HFF-Myc (cell line): ENCODE data around the gene EID3.
"Not testable (repeated sequence)": the region's sequence is repeated elsewhere in the genome, so short reads cannot be mapped to it uniquely, and the experiment has no call there.

Experiments used
- DNase-seq: peaks from one replicate; pipeline ENCODE4 v3.0.0-alpha.2; 2011; ENCODE audit warnings: low read depth; ENCODE audit errors: extremely low read depth
- H3K4me3 ChIP-seq: replicated peaks from 2 replicates; pipeline ENCODE4 v1.5.1; 2011; ENCODE audit warnings: low read depth, mild to moderate bottlenecking, control low read depth, low read length
- TF ChIP-seq, protein P1 (sequence below): IDR thresholded peaks from 2 replicates; pipeline ENCODE4 v1.5.1; 2012; ENCODE audit warnings: mild to moderate bottlenecking, low read depth, low read length, control low read depth; ENCODE audit errors: missing control alignments

Gene EID3

DNA sequence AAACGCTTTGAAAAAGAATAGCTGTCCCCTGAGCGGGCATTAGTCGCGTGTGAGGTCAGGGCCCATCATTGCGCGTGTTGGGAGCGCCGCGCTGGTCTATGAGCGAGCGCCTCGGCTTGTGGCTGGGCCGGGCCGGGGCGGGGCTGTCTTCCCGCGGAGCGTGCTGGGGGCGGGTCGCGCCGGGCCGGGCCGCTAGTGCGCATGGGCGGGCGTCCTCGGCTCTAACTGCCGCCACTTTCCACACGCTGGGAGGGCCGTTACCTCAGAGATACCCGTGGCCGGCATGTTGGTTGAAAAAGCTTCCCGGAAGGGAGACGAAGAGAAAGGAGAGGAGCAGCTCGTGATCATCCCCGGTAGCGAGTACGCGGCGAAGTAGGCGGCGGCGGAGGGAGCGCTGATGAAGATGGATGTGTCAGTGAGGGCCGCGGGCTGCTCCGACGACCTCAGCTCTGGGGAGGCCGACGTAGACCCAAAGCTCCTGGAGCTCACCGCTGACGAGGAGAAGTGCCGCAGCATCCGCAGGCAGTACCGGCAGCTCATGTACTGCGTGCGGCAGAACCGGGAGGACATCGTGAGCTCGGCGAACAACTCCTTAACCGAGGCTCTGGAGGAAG is at the start of gene EID3:
EID3 (plus strand) TSS at position 202 of the 614 bp plus-strand sequence; CDS start at position 398, 196 bp downstream.
- peak within 1 kb of the TSS; percentile 37 for H3K4me3 ChIP-seq
- no peak for DNase-seq
- TF ChIP-seq, protein P1, sequence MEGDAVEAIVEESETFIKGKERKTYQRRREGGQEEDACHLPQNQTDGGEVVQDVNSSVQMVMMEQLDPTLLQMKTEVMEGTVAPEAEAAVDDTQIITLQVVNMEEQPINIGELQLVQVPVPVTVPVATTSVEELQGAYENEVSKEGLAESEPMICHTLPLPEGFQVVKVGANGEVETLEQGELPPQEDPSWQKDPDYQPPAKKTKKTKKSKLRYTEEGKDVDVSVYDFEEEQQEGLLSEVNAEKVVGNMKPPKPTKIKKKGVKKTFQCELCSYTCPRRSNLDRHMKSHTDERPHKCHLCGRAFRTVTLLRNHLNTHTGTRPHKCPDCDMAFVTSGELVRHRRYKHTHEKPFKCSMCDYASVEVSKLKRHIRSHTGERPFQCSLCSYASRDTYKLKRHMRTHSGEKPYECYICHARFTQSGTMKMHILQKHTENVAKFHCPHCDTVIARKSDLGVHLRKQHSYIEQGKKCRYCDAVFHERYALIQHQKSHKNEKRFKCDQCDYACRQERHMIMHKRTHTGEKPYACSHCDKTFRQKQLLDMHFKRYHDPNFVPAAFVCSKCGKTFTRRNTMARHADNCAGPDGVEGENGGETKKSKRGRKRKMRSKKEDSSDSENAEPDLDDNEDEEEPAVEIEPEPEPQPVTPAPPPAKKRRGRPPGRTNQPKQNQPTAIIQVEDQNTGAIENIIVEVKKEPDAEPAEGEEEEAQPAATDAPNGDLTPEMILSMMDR: no peak

DNA sequence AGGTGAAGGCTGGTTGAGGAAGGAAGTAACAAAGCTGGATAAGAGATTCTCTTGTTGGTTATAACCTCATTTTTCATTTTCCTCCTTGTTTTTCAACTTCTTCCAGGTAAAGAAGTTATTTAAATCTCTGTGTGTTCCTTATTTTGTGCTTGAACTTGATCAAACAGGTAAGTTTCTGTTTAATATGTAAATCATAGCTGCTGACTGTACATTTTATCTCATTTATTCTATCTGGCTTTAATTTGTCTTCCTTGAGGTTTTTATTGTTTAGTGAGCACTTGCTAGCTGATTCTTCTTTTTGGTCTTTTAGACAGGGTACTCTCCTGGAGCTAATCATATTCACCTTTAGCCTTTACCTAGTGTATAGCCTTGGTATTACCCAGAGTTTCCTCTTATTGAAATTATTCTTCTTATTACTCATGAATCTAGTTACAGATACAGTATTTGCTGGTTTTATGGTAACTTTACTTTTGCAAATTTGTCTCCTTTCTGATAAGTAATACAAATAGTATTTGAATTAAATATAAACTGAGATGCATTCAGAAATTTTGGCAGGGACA is 45.5 kb upstream of the EID3 start:
- no peak for DNase-seq
- TF ChIP-seq, protein P1: no peak
- no peak overlapping the region for H3K4me3 ChIP-seq

DNA sequence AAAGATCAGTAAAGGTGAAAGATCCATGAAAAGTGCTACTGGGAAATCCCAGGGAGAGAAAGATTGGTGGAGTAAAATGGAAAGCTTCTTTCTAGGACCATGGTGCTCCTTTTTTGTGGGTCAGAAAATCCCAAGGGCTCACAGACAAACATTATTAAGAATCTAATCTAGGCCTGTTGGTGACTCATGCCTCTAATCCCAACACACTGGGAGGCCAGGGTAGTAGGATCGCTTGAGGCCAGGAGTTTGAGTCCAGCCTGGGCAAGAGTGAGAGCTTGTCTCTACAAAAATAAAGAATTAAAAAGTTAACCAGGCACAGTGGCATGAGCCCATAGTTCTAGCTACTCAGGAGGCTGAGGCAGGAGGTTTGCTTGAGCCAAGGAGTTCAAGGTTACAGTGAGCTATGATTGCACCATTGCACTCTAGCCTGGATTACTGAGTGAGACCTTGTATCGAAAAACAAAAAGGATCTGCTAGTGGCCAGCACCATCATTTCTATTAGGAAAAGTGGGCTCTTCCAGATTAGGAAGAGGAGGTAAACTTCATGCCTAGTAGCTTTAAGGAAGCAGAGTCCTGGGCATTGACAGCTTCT is 45.0 kb upstream of the EID3 start:
- DNase-seq: no peak
- TF ChIP-seq, protein P1: no peak
- H3K4me3 ChIP-seq: no peak overlapping the region

DNA sequence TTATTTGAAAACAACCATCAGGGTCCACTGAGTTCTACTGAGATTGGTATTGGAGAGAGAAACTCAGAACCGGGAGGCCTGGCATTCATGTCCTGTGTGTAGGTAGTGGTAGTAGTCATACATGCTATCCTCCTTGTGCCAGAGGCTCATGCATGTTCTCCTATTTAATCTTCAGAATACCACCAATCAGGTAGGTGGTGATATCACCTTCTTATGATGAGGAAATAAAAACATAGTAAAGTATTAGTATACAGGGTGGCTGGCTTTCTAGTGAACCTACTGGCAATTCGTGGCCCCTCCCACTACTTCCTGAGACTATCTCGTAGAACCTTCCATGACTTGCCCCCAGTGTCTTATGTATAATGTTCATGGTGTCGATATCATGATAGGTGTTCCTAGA is 40.5 kb upstream of the EID3 start:
- TF ChIP-seq, protein P1: no peak
- no peak for DNase-seq
- H3K4me3 ChIP-seq: no peak overlapping the region

DNA sequence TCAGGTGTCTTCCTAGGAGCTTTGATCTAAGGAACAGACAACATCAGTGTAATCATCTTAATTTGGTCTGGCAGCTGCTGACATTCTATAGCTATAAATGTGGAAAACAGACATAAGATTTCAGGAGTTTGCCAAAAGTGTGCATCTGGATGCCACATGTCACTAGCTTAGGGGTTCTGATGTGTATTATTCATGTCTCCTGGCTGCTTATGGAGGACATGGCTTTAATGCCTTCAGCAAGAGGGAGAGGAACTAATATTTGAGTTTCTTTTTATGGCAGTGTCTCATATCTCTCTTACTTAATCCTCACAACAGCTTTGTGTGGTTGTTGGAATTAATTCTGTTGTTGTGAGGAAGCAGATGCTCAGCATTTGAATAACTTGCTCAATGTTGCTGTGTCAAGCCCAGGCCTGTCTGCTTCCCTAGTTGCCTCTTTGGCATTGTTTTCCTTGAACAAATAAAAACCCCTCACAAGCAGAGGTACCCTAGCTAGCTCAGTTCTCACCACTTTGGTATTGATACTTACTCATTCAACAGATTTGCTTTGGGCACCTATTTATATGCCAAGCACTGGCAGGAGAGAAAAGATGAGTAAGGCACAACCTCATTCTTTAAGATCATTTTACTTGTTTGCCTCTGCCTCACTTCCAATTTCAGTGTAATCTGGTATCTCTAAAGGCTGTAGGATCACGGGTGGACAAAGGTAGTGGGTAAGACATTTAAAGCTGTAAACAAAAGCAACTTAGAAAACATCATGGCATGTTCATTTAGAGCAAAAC is 39.8 kb upstream of the EID3 start:
- H3K4me3 ChIP-seq: no peak overlapping the region
- DNase-seq: peak; percentile 94
- TF ChIP-seq, protein P1: no peak

DNA sequence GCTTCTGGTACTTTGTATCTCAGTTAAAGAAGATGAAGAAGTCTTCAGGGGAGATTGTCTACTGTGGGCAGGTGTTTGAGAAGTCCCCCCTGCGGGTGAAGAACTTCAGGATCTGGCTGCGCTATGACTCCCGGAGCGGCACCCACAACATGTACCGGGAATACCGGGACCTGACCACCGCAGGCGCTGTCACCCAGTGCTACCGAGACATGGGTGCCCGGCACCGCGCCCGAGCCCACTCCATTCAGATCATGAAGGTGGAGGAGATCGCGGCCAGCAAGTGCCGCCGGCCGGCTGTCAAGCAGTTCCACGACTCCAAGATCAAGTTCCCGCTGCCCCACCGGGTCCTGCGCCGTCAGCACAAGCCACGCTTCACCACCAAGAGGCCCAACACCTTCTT is 38.1 kb upstream of the EID3 start:
- DNase-seq, H3K4me3 ChIP-seq: not testable (repeated sequence)

DNA sequence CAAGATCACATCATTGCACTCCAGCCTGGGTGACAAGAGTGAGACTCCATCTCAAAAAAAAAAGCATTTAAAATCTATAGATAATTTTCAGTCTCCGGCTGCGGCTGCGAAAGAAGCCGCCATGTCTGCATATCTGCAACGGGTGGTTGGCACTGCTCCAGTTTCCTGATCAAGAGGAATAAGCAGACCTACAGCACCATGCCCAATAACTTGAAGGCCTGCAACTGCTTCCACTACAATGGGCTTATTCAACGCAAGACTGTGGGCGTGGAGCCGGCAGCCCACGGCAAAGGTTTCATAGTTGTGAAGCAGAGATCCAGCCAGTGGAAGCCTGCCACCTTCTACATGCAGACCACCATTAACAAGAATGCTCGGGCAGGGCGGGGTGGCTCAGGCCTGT is 30.6 kb upstream of the EID3 start:
- TF ChIP-seq, protein P1: no peak
- no peak for DNase-seq
- no peak overlapping the region for H3K4me3 ChIP-seq
